HL-60/S4 (cell line): ENCODE data around the gene SRXN1.
"Not testable (repeated sequence)": the region's sequence is repeated elsewhere in the genome, so short reads cannot be mapped to it uniquely, and the experiment has no call there.

Experiments
- in situ Hi-C: fragments of 300-500 bp; cut with MboI; formaldehyde crosslinking; loops from 2 replicates; pipeline ENCODE4 v1.14.3; 2022; ENCODE audit warnings: low sequenced_read_pairs

Gene SRXN1

GRCh38 chr20:653110-653589 lies at the start of gene SRXN1:
SRXN1 (minus strand) TSS chr20:653200; CDS start chr20:653185, 15 bp downstream.
- in situ Hi-C loops: loop anchor here (5.0 kb wide), 2 partner anchors 91 to 296 kb away; no protein-coding TSS in a partner anchor

- in situ Hi-C loops: no loop called here
These were observed 48.6 kb upstream of the SRXN1 start for GRCh38 chr20:701401-702129.

- in situ Hi-C loops: no loop called here
These were observed 46.9 kb upstream of the SRXN1 start for GRCh38 chr20:699811-700338.

- in situ Hi-C loops: no loop called here
These were observed 46.3 kb upstream of the SRXN1 start for GRCh38 chr20:699342-699741.

- in situ Hi-C loops: no loop called here
These were observed 45.3 kb upstream of the SRXN1 start for GRCh38 chr20:698276-698675.

GRCh38 chr20:697826-698225 lies 44.8 kb upstream of the SRXN1 start:
- in situ Hi-C loops: no loop called here

GRCh38 chr20:695165-695866 lies 42.3 kb upstream of the SRXN1 start:
- in situ Hi-C loops: no loop called here

GRCh38 chr20:694496-694895 lies 41.5 kb upstream of the SRXN1 start:
- in situ Hi-C loops: no loop called here

- in situ Hi-C loops: not testable (repeated sequence)
These were observed 40.8 kb upstream of the SRXN1 start for GRCh38 chr20:693786-694185.

- in situ Hi-C loops: no loop called here
These were observed 39.0 kb upstream of the SRXN1 start for GRCh38 chr20:692044-692443.

GRCh38 chr20:689947-690346 lies 36.9 kb upstream of the SRXN1 start:
- in situ Hi-C loops: no loop called here

- in situ Hi-C loops: no loop called here
These were observed 36.3 kb upstream of the SRXN1 start for GRCh38 chr20:689348-689747.

GRCh38 chr20:688809-689212 lies 35.8 kb upstream of the SRXN1 start:
- in situ Hi-C loops: no loop called here

- in situ Hi-C loops: no loop called here
These were observed 34.6 kb upstream of the SRXN1 start for GRCh38 chr20:687468-688203.

GRCh38 chr20:684676-685319 lies 31.8 kb upstream of the SRXN1 start:
- in situ Hi-C loops: no loop called here

- in situ Hi-C loops: no loop called here
These were observed 29.1 kb upstream of the SRXN1 start for GRCh38 chr20:682123-682522.

GRCh38 chr20:680638-681187 lies 27.7 kb upstream of the SRXN1 start:
- in situ Hi-C loops: no loop called here

GRCh38 chr20:677957-678356 lies 25.0 kb upstream of the SRXN1 start:
- in situ Hi-C loops: no loop called here

GRCh38 chr20:676967-677366 lies 24.0 kb upstream of the SRXN1 start:
- in situ Hi-C loops: no loop called here

GRCh38 chr20:676315-676937 lies 23.4 kb upstream of the SRXN1 start:
- in situ Hi-C loops: no loop called here
